ENCODE data around the gene APBA2.

GRCh38 chr15:29134239-29134638 lies 248.5 kb downstream of the APBA2 start:
- TF ChIP-seq CTCF (IDR thresholded peaks at IDR 0.05) (no peak), POLR2A (IDR thresholded peaks at IDR 0.05) (no peak)

All from tibial nerve (tissue), 3 donors.